Osteocyte (in vitro differentiated cells): Measurements from ENCODE around the gene RETREG2. TPM values are rescaled to one million over a fixed set of nuclear protein-coding genes. Genes with fewer than 3 reads are reported as not detected.

ENCODE experiments used
- DNase-seq: peaks from one replicate; pipeline ENCODE4 v3.0.0; 2021; ENCODE audit warnings: mixed read lengths; ENCODE audit not compliant: unreplicated experiment; ENCODE audit errors: extremely low spot score
- H3K27ac Mint-ChIP-seq: one replicate; pipeline ENCODE4 v1.8.0; 2021; ENCODE audit warnings: mild to moderate bottlenecking, mixed read lengths; ENCODE audit not compliant: unreplicated experiment
- H3K27me3 Mint-ChIP-seq: one replicate; pipeline ENCODE4 v1.8.0; 2021; ENCODE audit warnings: mixed read lengths; ENCODE audit not compliant: unreplicated experiment
- H3K36me3 Mint-ChIP-seq: one replicate; pipeline ENCODE4 v1.8.0; 2021; ENCODE audit warnings: mixed read lengths; ENCODE audit not compliant: unreplicated experiment
- H3K4me1 Mint-ChIP-seq: one replicate; pipeline ENCODE4 v1.8.0; 2021; ENCODE audit warnings: mixed read lengths; ENCODE audit not compliant: unreplicated experiment
- H3K4me3 Mint-ChIP-seq: one replicate; pipeline ENCODE4 v1.8.0; 2021; ENCODE audit warnings: mild to moderate bottlenecking, moderate library complexity, mixed read lengths; ENCODE audit not compliant: unreplicated experiment
- H3K9me3 Mint-ChIP-seq: one replicate; pipeline ENCODE4 v1.8.0; 2021; ENCODE audit warnings: mixed read lengths; ENCODE audit not compliant: unreplicated experiment
- CTCF ChIP-seq: fragments of 200-600 bp; sonication (generic); IDR thresholded peaks from 2 replicates; pipeline ENCODE4 v1.5.0; 2021; ENCODE audit warnings: antibody characterized with exemption, mild to moderate bottlenecking, moderate library complexity
- total RNA-seq: library from RNA; stranded (reverse); gene quantifications from 2 replicates; pipeline ENCODE4 v1.2.1, GENCODE V29; 2021

RETREG2 gene
- total RNA-seq, 1 donor from 2014 or later: 101 TPM

GRCh38 chr2:219161097-219161496 lies 17.0 kb upstream of the RETREG2 start:
- Mint-ChIP-seq H3K27me3 (no peaks in the 10 kb centered on the region), H3K9me3 (no peaks in the 10 kb centered on the region), H3K4me3 (peak overlapping the region; percentile 90), H3K4me1 (peaks cover 14% of the 10 kb centered on the region), H3K36me3 (peaks cover 11% of the 10 kb centered on the region), H3K27ac (peak overlapping the region; percentile 97)
- no peak for TF ChIP-seq CTCF
- DNase-seq: no peak

DNA sequence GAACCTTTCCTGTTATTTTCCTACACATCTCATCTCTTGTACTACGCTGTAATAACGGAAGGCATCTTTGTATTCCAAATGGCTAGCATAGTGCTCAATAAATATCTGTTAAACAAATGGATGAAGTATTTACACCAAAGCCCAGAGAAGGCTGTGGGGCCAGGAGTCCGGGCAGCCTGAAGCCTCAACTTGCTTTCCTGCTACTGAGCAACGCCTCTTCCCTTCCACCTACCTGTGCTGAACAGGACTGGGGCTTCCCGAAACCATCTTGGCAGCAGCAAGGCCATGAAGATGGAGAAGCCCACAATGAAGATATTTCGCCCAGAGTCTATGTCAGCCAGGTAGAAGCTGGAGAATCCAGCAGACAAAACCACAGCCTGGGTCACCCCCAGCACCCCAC lies 14.9 kb upstream of the RETREG2 start:
- no peak for TF ChIP-seq CTCF
- H3K4me3 Mint-ChIP-seq: no peak overlapping the region
- peaks cover 14% of the 10 kb centered on the region for H3K4me1 Mint-ChIP-seq
- H3K27me3 Mint-ChIP-seq: no peaks in the 10 kb centered on the region
- DNase-seq: no peak
- no peaks in the 10 kb centered on the region for H3K9me3 Mint-ChIP-seq
- H3K27ac Mint-ChIP-seq: no peak overlapping the region
- H3K36me3 Mint-ChIP-seq: no peaks in the 10 kb centered on the region

GRCh38 chr2:219165058-219165911 lies 12.8 kb upstream of the RETREG2 start:
- H3K4me3 Mint-ChIP-seq: no peak overlapping the region
- H3K4me1 Mint-ChIP-seq: peaks cover 8% of the 10 kb centered on the region
- H3K27me3 Mint-ChIP-seq: no peaks in the 10 kb centered on the region
- no peaks in the 10 kb centered on the region for H3K36me3 Mint-ChIP-seq
- H3K27ac Mint-ChIP-seq: no peak overlapping the region
- no peak for TF ChIP-seq CTCF
- DNase-seq: no peak
- H3K9me3 Mint-ChIP-seq: no peaks in the 10 kb centered on the region

DNA sequence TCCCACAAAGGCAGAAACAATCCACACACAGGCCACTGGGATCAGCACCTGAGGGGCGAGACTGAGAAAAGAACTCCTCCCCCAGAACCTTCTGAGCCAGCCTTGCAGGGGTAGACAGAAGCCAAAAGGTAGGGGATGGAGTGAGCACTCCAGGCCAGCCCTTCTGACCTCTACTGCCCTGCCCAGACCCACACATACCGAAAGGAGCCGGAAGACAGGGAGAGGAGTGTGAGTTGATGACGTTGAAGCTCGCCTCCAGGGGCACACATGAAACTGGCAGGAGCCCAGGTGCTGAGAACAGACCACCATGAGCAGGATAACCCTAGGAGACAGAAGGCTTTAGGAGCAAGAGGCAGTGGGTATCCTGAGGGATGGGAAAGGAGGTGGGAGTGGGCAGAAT lies 10.1 kb upstream of the RETREG2 start:
- Mint-ChIP-seq H3K27me3 (no peaks in the 10 kb centered on the region), H3K27ac (no peak overlapping the region), H3K4me3 (no peak overlapping the region), H3K4me1 (peaks cover 7% of the 10 kb centered on the region), H3K36me3 (peaks cover 6% of the 10 kb centered on the region), H3K9me3 (no peaks in the 10 kb centered on the region)
- no peak for TF ChIP-seq CTCF
- DNase-seq: no peak

GRCh38 chr2:219168526-219168925 lies 9.5 kb upstream of the RETREG2 start:
- H3K36me3 Mint-ChIP-seq: peaks cover 6% of the 10 kb centered on the region
- no peaks in the 10 kb centered on the region for H3K9me3 Mint-ChIP-seq
- no peak overlapping the region for H3K27ac Mint-ChIP-seq
- H3K27me3 Mint-ChIP-seq: no peaks in the 10 kb centered on the region
- H3K4me1 Mint-ChIP-seq: peaks cover 7% of the 10 kb centered on the region
- DNase-seq: no peak
- H3K4me3 Mint-ChIP-seq: no peak overlapping the region
- TF ChIP-seq CTCF: no peak
